GM21360 (cell line): ENCODE results near the gene SLC1A2.

Experiments used
- ATAC-seq: cut with Tn5 transposase; IDR thresholded peaks from one replicate; pipeline ENCODE4 v1.9.1; 2021; ENCODE audit warnings: mild to moderate bottlenecking, moderate library complexity; ENCODE audit not compliant: unreplicated experiment

SLC1A2 gene

DNA sequence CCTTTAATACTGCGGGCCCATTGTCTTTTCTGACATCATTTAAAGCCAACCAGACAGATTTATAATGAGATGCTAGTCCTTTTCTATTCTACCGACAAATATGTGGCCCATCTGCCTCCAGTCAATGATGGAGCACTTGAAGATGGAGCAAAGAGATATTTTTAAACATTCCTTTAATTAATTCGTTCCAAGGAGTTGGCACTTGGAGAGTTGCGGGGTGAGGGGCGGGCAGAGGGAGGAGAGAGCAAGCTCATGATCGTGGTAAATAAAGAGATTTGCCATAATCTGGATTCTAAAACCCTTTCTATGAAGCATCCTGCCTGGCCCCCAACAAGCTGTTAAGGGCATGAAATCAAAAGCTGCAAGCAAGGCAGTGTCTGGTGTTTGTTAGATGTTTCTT is 5.0 kb downstream of the SLC1A2 start:
- no peak for ATAC-seq

DNA sequence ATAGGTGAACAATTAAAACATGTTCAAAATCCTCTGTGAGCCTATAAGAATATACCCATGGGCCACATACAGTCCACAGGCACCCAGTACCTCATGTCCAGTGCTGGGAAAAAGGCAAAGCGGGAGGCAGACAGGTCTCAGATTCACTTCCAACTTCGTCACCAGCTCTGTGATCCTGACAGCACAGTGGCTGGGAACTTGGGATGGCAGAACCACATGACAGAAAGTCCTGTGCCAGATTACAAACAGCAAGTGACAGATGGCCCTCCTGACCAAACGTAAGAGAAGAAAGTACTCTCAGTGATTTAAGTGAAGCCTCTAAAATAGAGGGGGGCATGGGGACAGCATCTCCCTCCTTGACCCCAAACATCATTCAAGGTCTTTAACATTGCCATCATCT is 5.8 kb downstream of the SLC1A2 start:
- ATAC-seq, result no peak

DNA sequence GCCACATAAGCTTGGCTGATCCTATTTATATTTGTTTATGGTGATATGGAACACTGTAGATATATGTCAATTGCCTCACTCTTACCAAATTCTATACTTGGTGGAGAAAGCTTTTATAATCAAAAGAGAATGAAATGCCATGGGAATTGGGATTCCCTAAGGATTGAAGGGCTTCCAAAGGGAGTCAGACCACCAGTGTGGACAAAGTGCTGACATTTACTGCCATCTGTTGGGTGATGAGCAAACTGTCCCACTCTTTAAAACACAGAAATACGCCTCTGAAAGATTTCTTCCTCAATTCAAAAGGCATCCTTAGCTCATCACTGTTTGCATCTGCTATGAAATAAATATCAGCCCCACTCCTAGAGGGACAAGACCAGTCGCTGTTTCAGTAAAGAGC is 7.1 kb downstream of the SLC1A2 start:
- no peak for ATAC-seq

DNA sequence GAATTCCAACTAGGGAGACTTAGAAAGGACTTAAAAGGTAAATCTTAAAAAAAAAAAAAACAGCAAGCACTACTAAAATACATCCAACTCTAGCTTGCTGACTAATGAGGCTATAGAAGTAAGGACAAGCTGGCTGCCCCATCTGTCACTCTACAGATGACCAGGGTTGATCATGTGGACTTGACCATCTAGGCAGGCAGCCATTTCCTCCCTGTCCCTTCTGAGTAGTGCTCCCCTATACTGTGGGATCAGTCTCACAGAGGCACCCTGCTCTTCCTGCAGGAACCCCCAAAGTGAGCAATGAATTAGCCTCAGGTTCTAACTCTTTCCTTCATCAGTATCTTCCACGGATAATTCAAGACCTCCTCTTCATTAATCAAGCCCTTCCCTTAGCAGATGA is 12.3 kb downstream of the SLC1A2 start:
- no peak for ATAC-seq

DNA sequence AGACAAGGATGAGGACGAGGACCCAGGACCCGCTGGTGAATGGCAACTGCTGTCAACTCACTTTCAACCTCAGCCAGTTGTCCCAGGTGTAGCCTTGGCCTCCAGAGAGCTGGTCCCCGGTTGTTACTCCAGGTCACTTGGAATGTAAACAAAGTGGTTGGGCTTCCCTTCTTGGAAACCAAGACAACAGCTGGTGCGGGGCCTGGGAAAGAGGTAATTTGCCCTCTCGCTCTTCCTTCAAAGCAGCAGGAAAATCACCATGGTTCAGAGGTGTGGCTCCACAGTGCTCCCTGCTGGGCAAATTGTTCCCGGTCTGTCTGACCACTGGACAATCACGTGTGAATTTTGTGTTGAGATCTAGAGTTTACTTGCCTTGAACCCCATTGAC is 15.0 kb downstream of the SLC1A2 start:
- no peak for ATAC-seq

DNA sequence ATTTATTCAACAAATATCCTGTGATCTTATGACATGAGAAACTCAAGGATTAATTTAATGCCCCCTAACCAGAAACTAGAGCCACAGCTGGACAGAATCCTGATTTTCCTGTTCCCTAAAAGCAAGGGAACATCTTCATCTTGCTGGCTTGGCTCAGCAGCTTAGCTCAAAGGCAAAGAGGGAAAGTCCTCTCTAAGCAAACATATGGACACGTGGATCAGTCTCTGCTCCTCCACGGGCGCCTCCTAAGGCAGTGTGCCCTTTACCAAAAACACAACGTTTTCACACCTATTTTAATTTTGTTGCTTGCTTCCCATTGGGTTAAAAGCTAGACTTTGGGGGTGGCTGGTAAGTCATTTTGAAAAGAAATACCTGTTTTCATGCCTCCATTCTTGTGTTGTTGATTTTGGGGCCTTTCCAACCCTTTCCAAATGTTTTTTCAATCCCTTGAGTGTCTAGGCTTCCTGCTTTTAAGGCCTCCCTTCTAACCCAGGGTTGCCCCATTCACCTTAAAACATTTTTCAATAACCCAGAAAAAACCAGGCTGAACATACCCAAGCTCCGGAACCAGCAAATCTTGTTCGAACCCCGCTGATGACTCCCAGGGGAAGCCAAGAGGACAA is 15.5 kb downstream of the SLC1A2 start:
- ATAC-seq, result no peak

DNA sequence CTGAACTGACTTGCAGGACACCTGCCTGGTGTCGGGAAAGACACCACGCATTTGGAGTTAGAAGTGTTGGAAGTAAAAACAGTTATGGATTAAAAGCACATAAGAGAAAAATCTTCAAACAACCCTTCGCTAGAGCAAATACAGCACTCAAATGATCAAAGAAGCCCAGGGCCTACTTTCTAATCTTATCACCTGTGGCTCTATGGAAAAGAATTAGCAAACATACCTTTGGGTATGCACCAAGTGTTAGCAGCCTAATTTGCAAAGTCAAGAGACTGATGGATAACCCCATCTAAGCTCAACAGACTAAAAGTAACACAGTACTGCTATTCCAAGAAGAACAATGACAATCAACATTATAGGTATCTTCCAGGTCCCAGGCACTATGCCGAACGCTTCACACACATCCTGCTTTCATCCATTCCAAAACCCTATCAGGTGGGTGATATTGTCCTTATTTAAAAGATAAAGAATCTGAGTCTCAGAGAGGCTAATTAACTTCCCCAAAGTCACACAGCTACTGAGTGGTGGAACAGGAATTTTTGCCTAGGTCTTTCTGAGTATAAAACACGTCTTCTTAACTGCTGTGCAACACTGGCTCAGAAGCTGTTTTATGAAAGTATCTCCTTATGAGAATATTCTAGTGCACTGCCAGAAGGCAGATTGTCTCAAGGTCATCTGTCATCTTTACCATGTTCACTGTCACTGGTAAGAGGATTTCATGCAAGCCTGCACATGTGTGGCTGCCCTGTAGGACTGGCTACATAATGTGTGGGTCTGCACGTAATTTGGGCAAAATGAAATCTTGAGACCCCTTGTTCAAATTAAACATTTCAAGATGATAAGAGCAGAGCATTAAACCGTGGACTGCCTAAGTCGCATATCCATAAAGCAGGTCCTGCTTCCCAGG is 16.4 kb downstream of the SLC1A2 start:
- ATAC-seq, result no peak

DNA sequence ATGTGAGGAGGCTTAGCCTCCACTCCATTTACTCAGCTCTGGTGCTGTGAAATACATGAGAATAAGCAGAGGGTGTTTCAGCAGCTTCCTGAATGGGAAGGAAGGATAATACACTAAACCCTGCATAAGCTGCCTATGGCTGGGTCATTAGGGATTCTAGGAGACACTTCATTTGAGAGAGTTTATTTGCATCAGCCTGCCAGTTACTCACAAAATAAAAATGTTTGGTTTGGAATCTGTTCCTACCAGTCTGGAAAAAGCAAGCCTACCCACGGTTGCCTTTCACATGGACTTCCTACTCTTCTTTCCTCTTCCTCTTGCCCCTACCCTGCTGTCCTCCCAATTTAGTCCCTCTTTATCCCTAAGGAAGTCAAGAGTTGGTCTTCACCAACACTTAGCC is 20.5 kb downstream of the SLC1A2 start:
- ATAC-seq, result no peak

DNA sequence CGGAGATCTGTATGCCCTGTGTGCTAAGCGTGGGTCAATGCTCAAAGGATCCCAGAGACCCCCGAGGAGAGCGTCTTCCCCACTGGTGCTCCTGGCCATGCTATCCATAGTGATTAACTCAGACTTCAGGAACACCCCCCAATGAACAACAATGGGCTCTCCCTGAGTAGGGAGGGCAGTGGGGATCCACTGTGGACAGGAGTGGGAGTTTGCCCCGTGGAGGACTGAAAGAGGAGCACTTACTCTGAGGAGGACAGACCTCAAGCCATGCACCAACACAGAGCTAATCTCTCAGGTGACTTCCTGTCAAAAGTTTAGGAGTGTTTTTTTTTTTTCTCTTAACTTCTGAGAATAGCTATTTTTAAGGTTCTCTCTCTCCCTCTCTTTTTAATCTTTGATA is 24.4 kb downstream of the SLC1A2 start:
- no peak for ATAC-seq

DNA sequence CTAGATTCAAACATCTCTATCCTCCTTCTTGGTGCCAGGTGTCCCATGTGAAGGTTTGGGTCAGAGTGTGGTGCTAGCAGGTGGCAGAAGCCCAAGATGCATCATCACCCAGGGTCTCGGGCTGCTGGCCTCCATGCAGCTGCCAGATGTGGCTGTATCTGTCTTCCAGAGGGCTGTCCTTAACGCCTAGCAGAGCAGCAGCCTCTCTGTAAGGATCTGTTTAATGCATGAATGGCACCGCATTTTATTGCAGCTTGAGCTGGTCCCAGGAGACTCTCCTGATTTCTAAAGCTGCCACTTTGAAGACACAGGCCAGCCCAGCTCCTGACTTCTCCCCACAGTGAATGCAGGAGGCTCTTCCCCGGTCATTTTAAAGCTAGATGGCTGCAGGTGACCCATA is 26.3 kb downstream of the SLC1A2 start:
- no peak for ATAC-seq

DNA sequence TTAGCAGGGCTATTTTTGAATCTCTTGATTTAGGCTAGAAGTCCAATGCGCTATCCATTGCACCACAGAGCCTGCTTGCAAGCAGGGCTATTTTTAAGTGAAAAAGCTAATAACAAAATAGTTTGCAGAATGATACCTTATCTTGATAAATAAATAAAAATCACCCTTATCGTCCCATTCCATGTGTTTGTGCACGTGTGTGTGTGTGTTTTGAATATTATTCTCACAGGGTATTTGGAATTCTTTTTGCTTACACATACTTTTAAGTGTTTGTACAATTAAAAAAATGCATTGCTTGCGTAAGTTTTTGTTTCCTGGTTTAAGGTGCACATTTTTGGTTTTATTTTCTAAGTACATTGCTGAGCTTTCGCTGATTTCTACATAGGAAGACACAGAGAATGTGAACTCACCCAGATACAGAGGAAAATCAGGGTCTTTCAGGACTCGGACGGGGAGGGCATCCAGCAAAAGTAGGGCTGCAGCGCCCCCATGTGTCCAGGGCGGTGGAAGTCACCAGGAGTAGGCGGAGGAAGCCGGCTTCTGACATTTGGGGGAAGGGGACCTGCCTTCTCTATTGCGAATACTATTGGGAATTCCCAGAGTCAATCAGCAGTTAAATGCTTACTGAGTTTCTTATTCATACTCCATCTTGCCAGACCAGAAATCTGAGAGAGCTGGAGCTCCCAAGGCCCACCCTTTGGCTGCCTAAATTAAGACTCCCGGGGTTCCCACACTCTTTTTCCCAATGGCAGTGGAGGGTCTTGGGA is 27.3 kb downstream of the SLC1A2 start:
- ATAC-seq, result peak; percentile 39

DNA sequence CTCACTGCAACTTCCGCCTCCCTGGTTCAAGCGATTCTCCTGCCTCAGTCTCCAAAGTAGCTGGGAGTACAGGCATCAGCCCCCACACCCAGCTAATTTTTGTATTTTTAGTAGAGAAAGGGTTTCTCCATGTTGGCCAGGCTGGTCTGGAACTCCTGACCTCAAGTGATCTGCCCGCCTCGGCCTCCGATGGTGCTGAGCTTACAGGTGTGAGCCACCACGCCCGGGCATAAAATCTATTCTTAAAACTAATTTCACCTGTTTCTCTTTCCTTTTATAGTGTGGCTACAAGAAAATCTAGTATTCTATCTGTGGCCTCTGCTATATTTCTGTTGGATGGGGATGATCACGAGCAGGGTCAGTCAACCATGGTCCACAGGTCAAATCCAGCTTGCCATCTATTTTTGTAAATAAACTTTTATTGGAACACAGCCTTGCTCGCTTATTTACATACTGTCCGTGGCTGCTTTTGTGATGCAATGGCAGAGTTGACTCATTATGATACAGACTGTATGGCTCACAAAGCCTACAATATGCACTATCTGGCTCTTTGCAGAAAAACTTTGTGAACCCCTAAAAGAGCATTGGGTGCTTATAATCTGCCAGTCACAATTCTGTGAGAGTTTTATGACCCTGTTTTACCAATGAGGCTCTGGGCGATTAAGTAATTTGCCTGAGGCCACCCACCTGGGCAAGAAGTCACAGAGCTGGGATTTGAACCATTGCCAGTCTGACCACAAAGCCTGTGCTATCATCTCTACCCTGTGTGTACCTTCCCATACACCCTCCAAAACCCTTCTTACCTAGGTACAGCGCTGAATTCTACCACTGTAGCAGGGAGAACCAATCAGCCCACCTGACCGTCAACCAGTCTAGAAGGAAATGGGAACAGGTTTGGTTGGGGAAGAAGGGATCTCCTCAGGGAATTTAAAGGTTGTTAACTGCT is 28.3 kb downstream of the SLC1A2 start:
- ATAC-seq, result peak; percentile 86

DNA sequence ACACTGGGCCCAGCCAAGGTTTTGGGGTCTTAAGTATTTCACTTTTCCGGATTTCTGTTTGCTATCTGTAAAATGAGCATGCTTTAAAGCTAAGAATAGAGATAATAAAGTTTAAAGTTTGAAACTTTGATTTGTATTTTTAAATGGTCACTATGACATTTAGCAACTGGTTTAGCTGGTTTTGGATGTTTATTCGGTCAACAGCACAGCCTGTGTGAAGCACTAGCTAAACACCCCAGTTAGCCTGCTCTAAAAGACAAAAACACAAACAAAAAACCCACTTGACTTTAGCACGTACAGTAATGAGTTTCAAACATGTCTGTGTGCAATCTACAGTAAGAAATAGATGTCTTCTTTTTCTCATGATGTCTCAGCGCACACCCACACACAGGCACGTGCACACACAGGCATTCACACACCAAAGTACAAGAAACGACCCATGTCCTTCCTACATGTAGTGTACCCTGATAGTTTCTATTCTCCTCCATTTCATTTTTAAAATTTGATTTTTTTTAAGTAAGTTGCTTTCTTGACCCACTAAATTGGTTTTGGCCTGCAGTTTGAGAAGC is 29.4 kb downstream of the SLC1A2 start:
- ATAC-seq, result no peak

DNA sequence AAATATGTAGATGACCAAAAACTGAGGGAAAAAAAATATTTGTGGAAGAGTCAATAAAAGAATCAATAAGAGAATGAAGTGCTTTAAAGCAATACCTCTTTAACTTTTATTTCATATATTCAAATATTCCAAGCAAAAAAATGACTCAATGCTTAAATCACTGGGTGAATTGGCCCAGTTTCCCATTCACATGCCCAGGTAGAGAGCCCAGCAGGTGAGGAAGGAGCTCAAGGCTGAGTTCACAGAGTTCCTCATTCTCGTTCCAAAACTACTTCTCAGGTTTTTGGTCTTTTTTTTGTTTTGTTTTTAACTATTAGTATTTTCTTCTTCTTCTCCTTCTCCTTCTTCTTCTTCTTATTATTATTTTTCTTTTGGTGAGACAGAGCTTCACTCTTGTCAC is 30.2 kb downstream of the SLC1A2 start:
- no peak for ATAC-seq

DNA sequence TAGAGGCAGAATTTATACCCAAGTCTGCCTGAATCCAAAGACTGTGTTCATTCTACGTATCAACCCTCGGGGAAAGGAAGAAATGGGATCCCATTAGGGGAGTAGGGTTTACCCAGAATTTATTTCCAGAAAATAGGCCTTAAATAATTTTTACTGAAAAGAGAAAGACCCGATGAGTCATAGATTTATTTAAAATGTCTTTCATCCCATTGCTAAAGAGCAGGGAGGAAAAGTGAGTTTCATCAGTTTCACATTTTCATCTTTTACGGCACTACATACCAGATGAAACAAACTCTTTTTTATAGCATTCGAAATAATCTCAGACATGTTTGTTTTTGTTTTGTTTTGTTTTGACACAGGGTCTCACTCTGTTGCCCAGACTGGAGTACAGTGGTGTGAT is 31.3 kb downstream of the SLC1A2 start:
- ATAC-seq, result no peak

DNA sequence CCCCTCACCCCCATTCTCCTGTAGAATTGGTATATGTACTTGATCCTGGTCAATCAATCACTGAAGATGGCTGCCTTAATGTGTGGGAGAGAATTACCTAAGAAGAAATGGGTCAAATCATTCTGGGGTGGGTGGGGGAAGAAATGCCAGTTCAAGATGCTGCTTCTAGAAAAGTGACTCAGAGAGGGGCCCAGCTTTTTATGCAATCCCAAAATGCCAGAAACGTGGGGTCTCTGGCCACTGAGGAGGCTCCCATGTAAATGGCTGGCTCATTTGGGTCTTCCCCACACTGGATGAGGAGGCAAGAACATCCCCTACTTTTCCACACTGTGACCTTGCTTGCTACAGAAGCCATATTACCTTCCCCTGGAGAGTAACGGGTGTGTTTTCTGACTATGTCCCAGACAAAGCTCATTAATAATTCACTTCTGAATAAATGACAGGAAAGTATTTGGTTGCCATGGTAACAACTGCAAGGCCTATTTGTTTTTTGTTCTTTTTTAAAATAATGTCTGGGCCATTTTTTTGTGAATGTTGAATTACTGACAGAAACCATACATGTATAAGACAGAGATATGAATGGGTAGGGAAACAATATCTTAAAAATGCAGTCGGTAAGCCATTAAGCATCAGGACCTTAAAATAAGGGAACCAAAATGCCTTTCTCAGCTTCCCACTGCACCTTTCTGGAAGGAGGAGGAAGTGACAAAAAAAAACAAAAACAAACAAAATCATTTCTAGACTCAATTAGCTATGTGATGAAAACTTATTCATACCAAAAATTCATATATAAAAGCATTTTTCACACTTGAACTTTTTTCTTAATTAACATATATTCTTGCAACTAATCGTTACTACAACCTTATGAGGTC is 32.0 kb downstream of the SLC1A2 start:
- no peak for ATAC-seq

DNA sequence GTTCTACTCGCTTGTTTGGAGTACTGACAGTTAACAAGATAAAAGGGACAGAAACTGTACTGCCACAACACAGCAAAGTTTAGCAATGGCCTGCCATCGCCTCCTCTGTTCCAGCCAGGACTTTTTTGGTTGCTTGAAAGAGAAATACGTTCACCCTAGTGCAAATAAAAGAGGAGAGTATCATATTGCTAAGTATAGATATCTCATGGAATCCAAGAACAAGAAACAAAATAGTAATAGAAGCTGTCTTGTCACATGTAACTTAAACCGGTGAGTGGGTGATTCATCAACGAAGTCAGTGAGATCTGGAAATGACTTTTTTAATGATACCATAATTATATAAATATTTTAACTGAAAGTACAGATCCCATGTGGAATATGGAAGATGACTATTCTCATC is 35.4 kb downstream of the SLC1A2 start:
- no peak for ATAC-seq

DNA sequence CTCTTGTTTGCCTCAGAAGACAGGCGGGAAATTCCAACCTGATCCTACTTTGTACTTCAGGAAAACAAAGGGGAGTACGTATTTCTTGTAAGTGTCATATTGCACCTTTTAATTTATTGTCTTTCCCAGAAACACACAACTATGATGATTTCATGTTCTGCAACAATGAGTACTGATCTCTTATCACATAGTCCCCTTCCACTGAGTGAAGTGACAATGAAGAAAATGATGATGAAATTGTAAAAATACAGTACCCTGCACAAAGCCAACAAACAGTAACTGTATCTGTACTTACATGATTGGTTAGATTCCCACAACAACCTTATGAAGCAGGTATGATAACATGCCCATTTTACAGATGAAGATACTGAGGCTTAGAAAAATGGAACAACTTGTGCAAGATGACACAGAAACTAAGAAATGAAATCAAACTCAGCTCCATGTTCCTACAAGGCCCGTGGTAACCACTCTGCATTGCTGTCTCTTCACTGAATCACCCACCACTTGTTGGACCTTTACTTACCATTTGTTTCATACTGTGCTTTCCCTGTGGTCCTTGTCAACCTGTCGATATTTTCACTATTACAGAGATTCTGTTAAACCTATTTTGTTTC is 37.5 kb downstream of the SLC1A2 start:
- no peak for ATAC-seq

DNA sequence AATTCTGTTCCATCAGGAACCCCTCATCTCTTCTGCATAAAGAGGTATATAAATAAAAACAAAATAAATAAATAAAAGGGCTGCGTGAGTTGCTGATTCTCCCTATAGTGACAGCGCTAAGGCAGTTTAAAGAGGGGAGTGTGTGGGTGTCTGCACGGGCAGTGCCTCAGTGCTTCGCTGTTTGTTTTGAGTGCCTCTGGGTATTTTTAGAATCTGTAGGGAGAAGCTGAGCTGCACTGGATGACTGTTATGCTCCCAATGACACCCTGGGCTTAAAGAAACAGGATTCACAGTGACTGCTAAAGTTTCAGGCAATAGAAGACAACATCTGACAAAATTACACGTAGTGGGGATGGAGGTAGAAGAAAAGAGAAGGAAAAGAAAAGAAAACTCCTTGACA is 38.8 kb downstream of the SLC1A2 start:
- ATAC-seq, result no peak
